ENCODE measurements around the gene RCN1. TPM values are rescaled to one million over a fixed set of nuclear protein-coding genes. Genes with fewer than 3 reads are reported as not detected.

The RCN1 gene
- total RNA-seq, 2 experiments from 2014 or later = 26.2 to 27.7 TPM

DNA sequence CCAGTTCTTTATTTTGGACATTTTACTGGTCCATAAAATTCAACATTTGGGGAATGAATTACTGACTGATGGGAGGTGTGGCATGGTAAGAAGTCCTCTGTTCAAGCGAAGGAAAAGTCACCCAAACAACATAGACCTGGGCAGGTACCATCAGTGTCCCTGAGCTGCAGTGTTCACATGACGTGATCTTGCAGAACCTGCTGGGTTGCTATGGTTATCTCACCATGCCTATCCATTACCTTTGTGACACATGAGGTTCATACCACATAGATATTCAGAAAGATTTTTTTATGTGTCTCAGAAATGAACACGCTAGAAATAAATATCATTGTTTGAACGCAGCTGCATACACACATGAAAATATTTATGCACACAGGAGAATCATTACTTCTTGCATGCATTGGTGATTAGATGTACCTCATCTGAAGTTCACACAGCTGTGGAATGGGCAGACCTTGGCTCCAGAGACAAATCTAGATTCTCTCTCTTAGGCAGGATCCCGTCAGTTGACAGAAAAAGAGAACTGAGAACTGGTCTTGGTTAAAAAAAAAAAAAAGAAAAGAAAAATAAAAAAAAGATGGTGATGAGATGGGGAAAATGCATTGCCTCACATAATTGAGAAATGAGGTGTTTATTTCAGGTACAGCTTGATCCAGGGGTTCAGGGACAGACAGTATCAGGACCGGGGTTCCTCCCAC, 21.4 kb upstream of the RCN1 start:
- DNase-seq (no peak), ATAC-seq (no peak)
- no peaks in the 10 kb centered on the region for H3K36me3 Mint-ChIP-seq (ENCODE audit: low read depth)
- no peaks in the 10 kb centered on the region for H3K9me3 Mint-ChIP-seq
- ChIA-PET CTCF (interaction anchor here (0.7 to 1.1 kb wide), 2 partner anchors 14 to 106 kb away, joined by 3 read pairs; no protein-coding TSS in a partner anchor), POLR2A (no interaction called here)
- no peak overlapping the region for H3K27ac Mint-ChIP-seq
- H3K4me1 Mint-ChIP-seq (ENCODE audit: low read depth) = no peaks in the 10 kb centered on the region
- intact Hi-C loops (cut with micrococcal nuclease) = no loop called here
- H3K4me3 Mint-ChIP-seq = no peak overlapping the region
- TF ChIP-seq, protein P1, sequence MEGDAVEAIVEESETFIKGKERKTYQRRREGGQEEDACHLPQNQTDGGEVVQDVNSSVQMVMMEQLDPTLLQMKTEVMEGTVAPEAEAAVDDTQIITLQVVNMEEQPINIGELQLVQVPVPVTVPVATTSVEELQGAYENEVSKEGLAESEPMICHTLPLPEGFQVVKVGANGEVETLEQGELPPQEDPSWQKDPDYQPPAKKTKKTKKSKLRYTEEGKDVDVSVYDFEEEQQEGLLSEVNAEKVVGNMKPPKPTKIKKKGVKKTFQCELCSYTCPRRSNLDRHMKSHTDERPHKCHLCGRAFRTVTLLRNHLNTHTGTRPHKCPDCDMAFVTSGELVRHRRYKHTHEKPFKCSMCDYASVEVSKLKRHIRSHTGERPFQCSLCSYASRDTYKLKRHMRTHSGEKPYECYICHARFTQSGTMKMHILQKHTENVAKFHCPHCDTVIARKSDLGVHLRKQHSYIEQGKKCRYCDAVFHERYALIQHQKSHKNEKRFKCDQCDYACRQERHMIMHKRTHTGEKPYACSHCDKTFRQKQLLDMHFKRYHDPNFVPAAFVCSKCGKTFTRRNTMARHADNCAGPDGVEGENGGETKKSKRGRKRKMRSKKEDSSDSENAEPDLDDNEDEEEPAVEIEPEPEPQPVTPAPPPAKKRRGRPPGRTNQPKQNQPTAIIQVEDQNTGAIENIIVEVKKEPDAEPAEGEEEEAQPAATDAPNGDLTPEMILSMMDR (IDR thresholded peaks at IDR 0.05) = no peak
- peaks cover 16% of the 10 kb centered on the region for H3K27me3 Mint-ChIP-seq

DNA sequence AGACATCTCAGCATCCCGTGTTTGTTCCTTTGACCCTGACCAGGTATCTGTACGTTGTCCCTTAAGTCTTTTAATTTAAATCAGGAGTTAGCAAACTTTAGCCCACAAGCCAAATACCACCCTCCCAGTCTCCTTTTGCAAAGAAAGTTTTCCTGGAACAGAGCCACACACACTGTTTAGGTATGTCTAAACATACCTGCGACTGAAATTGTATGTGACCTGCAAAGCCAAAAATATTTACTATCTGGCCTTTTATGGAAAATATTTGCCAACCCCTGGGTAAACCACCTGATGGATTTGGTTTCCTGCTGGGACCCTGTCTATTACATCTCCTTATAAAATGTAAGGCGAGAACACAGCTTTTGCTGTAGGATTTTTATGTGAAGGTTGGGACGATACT, 20.2 kb upstream of the RCN1 start:
- Mint-ChIP-seq H3K27ac (no peak overlapping the region), H3K36me3 (ENCODE audit: low read depth) (no peaks in the 10 kb centered on the region), H3K4me3 (no peak overlapping the region), H3K27me3 (peaks cover 14% of the 10 kb centered on the region), H3K4me1 (ENCODE audit: low read depth) (no peaks in the 10 kb centered on the region), H3K9me3 (no peaks in the 10 kb centered on the region)
- TF ChIP-seq, protein P1 (IDR thresholded peaks at IDR 0.05) = no peak
- ChIA-PET POLR2A (no interaction called here), CTCF (no interaction called here)
- intact Hi-C loops (cut with micrococcal nuclease) = no loop called here
- DNase-seq = no peak
- no peak for ATAC-seq

DNA sequence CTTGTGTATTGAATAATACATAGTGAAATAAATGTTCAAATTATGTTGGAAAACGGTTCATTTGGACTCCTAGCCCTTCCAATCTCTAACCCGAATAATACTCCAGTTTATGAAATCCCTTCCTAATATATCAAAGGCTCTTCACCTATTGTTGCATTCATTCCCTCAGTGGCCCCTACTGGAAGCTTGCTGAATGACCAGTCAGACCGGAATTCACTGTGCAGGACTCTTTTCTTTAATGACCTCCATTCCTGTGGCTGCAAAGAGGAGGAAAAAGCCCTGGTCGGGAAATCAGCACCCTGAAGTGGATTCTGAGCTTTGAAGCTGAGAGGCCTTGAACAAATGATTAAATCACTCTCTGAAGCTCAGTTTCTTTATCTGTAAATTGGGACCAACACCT, 19.1 kb upstream of the RCN1 start:
- Mint-ChIP-seq H3K9me3 (no peaks in the 10 kb centered on the region), H3K27ac (no peak overlapping the region), H3K4me1 (ENCODE audit: low read depth) (no peaks in the 10 kb centered on the region), H3K36me3 (ENCODE audit: low read depth) (no peaks in the 10 kb centered on the region), H3K4me3 (no peak overlapping the region), H3K27me3 (peaks cover 14% of the 10 kb centered on the region)
- ChIA-PET POLR2A (no interaction called here), CTCF (interaction anchor here (0.6 to 1.4 kb wide), 2 partner anchors 17 to 19 kb away, joined by 3 to 6 read pairs; no protein-coding TSS in a partner anchor)
- ATAC-seq = no peak
- intact Hi-C loops (cut with micrococcal nuclease) = no loop called here
- TF ChIP-seq, protein P1 (IDR thresholded peaks at IDR 0.05) = no peak
- DNase-seq = no peak

DNA sequence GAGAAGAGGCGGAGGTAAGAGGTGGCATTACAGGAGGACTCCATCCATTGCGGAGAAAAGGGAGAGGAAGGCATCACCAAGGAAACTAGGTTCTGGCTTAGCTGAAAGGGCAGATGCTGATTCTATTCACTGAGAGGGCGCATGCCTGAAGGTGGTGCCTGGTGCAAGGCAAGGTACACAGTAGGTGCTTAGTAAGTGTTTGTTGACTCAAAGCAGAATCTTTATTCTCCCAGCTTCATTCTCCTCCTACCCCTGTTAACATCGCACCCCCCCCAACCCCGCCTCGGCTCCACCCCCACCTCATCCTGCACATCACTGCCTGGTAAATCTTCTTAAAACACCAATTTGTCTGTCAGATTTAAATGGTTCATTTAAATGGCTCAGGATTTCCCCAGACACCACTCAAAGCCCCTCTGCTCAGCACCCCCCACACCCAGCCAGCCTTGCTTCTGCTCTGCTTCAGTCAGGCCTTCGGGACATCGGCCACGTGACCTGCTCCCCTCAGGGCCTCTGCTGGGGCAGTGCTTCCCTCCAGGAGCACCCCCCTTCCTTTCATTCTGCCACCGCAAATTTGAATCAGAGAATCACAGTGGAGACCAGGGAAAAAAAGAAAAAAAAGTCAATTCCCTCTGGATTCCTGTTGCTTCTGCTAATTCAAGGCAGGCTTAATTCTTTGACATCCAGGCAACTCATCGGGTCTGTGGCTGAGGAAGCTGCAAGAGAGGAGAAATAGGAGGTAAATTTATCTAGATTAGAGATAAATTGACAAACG, 17.8 kb upstream of the RCN1 start:
- CTCF ChIA-PET = interaction anchor here (1.0 kb wide), 2 partner anchors 21 to 103 kb away, joined by 3 to 4 read pairs; no protein-coding TSS in a partner anchor
- H3K4me3 Mint-ChIP-seq = no peak overlapping the region
- ATAC-seq = no peak
- no peak overlapping the region for H3K27ac Mint-ChIP-seq
- no peaks in the 10 kb centered on the region for H3K4me1 Mint-ChIP-seq (ENCODE audit: low read depth)
- POLR2A ChIA-PET = interaction anchor here (1.1 kb wide), 1 partner anchor 23 kb away, joined by 4 read pairs; no protein-coding TSS in a partner anchor
- H3K9me3 Mint-ChIP-seq = no peaks in the 10 kb centered on the region
- TF ChIP-seq, protein P1 (IDR thresholded peaks at IDR 0.05) = no peak
- H3K27me3 Mint-ChIP-seq = peaks cover 12% of the 10 kb centered on the region
- DNase-seq = no peak
- H3K36me3 Mint-ChIP-seq (ENCODE audit: low read depth) = no peaks in the 10 kb centered on the region
- intact Hi-C loops (cut with micrococcal nuclease) = no loop called here

DNA sequence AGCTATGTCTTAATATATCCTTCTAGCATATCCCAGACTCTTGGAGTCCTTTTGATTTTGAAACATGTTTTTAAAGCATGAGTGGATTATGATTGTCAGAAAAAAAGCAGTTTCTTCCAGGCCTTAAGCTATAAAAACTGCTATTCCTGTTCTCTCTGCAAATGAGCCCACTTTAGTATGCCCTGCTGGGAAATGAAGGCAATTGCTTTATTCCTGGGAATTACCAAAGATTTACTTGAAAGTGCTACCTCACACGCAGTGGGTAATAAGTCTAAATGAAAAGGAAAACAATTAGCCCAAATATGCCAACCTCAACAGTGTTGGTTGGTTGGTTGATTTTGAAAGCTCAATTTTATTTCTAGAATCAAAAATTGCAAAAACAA, 17.2 kb upstream of the RCN1 start:
- ATAC-seq (no peak), DNase-seq (no peak)
- H3K27ac Mint-ChIP-seq = no peak overlapping the region
- intact Hi-C loops (cut with micrococcal nuclease) = no loop called here
- TF ChIP-seq, protein P1 (IDR thresholded peaks at IDR 0.05) = no peak
- peaks cover 12% of the 10 kb centered on the region for H3K27me3 Mint-ChIP-seq
- no peaks in the 10 kb centered on the region for H3K36me3 Mint-ChIP-seq (ENCODE audit: low read depth)
- ChIA-PET POLR2A (interaction anchor here (1.1 kb wide), 1 partner anchor 23 kb away, joined by 4 read pairs; no protein-coding TSS in a partner anchor), CTCF (interaction anchor here (1.0 kb wide), 2 partner anchors 22 to 102 kb away, joined by 3 to 4 read pairs; no protein-coding TSS in a partner anchor)
- no peaks in the 10 kb centered on the region for H3K9me3 Mint-ChIP-seq
- H3K4me1 Mint-ChIP-seq (ENCODE audit: low read depth) = no peaks in the 10 kb centered on the region
- H3K4me3 Mint-ChIP-seq = no peak overlapping the region

All from activated CD8-positive, alpha-beta T cell treated with anti-CD3 and anti-CD28 coated beads for 36 hours (primary cell).